Neural cell (in vitro differentiated cells): ENCODE results near the gene UNC119B. TPM values are rescaled to one million over a fixed set of nuclear protein-coding genes. Genes with fewer than 3 reads are reported as not detected.

Experiments
- H2AFZ ChIP-seq: fragments of 200-600, 300-800 bp; sonication (generic), shearing (Covaris generic); 2 replicates; pipeline ENCODE4 v1.6.0; 2014; ENCODE audit warnings: low read depth, mild to moderate bottlenecking, antibody characterized with exemption, low read length, moderate library complexity
- H3F3A ChIP-seq: fragments of 200-600 bp; shearing (Covaris generic); 2 replicates; pipeline ENCODE4 v1.6.1; 2016; ENCODE audit warnings: mild to moderate bottlenecking, moderate library complexity, mixed read lengths, antibody characterized with exemption, low read length; ENCODE audit not compliant: insufficient read depth, poor library complexity, severe bottlenecking
- H3K27ac ChIP-seq: fragments of 200-600, 300-800 bp; sonication (generic), shearing (Covaris generic); 2 replicates; pipeline ENCODE4 v1.5.1; 2014; ENCODE audit warnings: mild to moderate bottlenecking, low read length, moderate library complexity
- H3K27me3 ChIP-seq: fragments of 300-800, 200-600 bp; sonication (generic), shearing (Covaris generic); 2 replicates; pipeline ENCODE4 v1.6.0; 2014; ENCODE audit warnings: mild to moderate bottlenecking, low read depth, low read length, moderate library complexity; ENCODE audit not compliant: insufficient read depth
- H3K36me3 ChIP-seq: fragments of 300-800, 200-600 bp; sonication (generic), shearing (Covaris generic); 2 replicates; pipeline ENCODE4 v1.5.1; 2014; ENCODE audit warnings: mild to moderate bottlenecking, antibody characterized with exemption, low read length, moderate library complexity; ENCODE audit not compliant: insufficient read depth
- H3K4me2 ChIP-seq: fragments of 300-800, 200-600 bp; sonication (generic), shearing (Covaris generic); 2 replicates; pipeline ENCODE4 v1.6.0; 2014; ENCODE audit warnings: mild to moderate bottlenecking, low read length
- H3K4me3 ChIP-seq: fragments of 300-800, 200-600 bp; sonication (generic), shearing (Covaris generic); 2 replicates; pipeline ENCODE4 v1.5.1; 2014; ENCODE audit warnings: mild to moderate bottlenecking, low read length, moderate library complexity
- H3K79me2 ChIP-seq: fragments of 200-600 bp; shearing (Covaris generic); replicated peaks from 2 replicates; pipeline ENCODE4 v1.6.0; 2014; ENCODE audit warnings: mild to moderate bottlenecking, low read length, moderate library complexity; ENCODE audit not compliant: insufficient read depth
- H3K9ac ChIP-seq: fragments of 300-800, 200-600 bp; sonication (generic), shearing (Covaris generic); 2 replicates; pipeline ENCODE4 v1.6.1; 2016; ENCODE audit warnings: mild to moderate bottlenecking, low read length, mixed read lengths
- H3K9me2 ChIP-seq: fragments of 200-600 bp; shearing (Covaris generic); 2 replicates; pipeline ENCODE4 v1.6.1; 2016; ENCODE audit warnings: mild to moderate bottlenecking, low read length, mixed read lengths; ENCODE audit not compliant: insufficient read depth
- H3K9me3 ChIP-seq: fragments of 200-600, 300-800 bp; sonication (generic), shearing (Covaris generic); 2 replicates; pipeline ENCODE4 v1.6.1; 2016; ENCODE audit warnings: mild to moderate bottlenecking, mixed run types, low read length, moderate library complexity, mixed read lengths
- H4K20me1 ChIP-seq: fragments of 200-600 bp; shearing (Covaris generic); 2 replicates; pipeline ENCODE4 v1.6.1; 2016; ENCODE audit warnings: mild to moderate bottlenecking, mixed run types; ENCODE audit not compliant: insufficient read depth
- CTCF ChIP-seq: fragments of 450-650 bp; IDR thresholded peaks from 2 replicates; pipeline ENCODE4 v1.5.1; 2014; ENCODE audit warnings: antibody characterized with exemption, mild to moderate bottlenecking, moderate library complexity; ENCODE audit not compliant: poor library complexity, severe bottlenecking
- EP300 ChIP-seq: fragments of 450-650 bp; conservative IDR thresholded peaks from 2 replicates; pipeline ENCODE4 v1.6.1; 2014; ENCODE audit warnings: antibody characterized with exemption, mild to moderate bottlenecking, moderate library complexity; ENCODE audit not compliant: poor library complexity, severe bottlenecking
- EZH2 ChIP-seq: fragments of 200-600, 300-800 bp; shearing (Covaris generic), sonication (generic); IDR thresholded peaks from 2 replicates; pipeline ENCODE4 v1.6.1; 2014; ENCODE audit warnings: antibody characterized with exemption, low read length, borderline replicate concordance, mild to moderate bottlenecking; ENCODE audit not compliant: insufficient read depth, poor library complexity, severe bottlenecking
- MXI1 ChIP-seq: fragments of 450-650 bp; conservative IDR thresholded peaks from 2 replicates; pipeline ENCODE4 v1.6.1; 2014; ENCODE audit warnings: antibody characterized with exemption, mild to moderate bottlenecking; ENCODE audit not compliant: poor library complexity, severe bottlenecking
- POLR2AphosphoS5 ChIP-seq: IDR thresholded peaks from 2 replicates; pipeline ENCODE4 v1.6.1; 2012
- RAD21 ChIP-seq: fragments of 450-650 bp; conservative IDR thresholded peaks from 2 replicates; pipeline ENCODE4 v1.6.1; 2014; ENCODE audit warnings: antibody characterized with exemption, mild to moderate bottlenecking, moderate library complexity
- REST ChIP-seq: IDR thresholded peaks from 2 replicates; pipeline ENCODE4 v1.6.1; 2012; ENCODE audit warnings: borderline replicate concordance
- SMC3 ChIP-seq: fragments of 450-650 bp; conservative IDR thresholded peaks from 2 replicates; pipeline ENCODE4 v1.6.1; 2014; ENCODE audit warnings: antibody characterized with exemption, mild to moderate bottlenecking, moderate library complexity; ENCODE audit not compliant: poor library complexity
- TAF1 ChIP-seq: IDR thresholded peaks from 2 replicates; pipeline ENCODE4 v1.6.1; 2012; ENCODE audit warnings: low read depth
- polyA plus RNA-seq: library from polyadenylated mRNA; depleted of rRNA; stranded (reverse); fragments of >200 nt; gene quantifications from 2 replicates; pipeline ENCODE4 v1.2.3, GENCODE V29; 2014

Gene UNC119B
- polyA plus RNA-seq, 1 donor from 2014 or later: 17.3 TPM

GRCh38 chr12:120666571-120667390 is 43.5 kb upstream of the UNC119B start:
- no peak for TF ChIP-seq EP300
- no peak for TF ChIP-seq TAF1
- TF ChIP-seq SMC3: no peak
- no peak for TF ChIP-seq POLR2AphosphoS5
- TF ChIP-seq EZH2: no peak
- no peak for TF ChIP-seq RAD21
- TF ChIP-seq REST: no peak
- no peak for TF ChIP-seq CTCF
- TF ChIP-seq MXI1: no peak
- no peaks in the 10 kb centered on the region for H4K20me1 ChIP-seq
- H3K27ac ChIP-seq: no peak overlapping the region
- H3K9me2 ChIP-seq: no peaks in the 10 kb centered on the region
- H2AFZ ChIP-seq: no peak overlapping the region
- H3K4me2 ChIP-seq: no peak overlapping the region
- H3F3A ChIP-seq: no peaks in the 10 kb centered on the region
- H3K9ac ChIP-seq: no peak overlapping the region
- no peaks in the 10 kb centered on the region for H3K36me3 ChIP-seq
- no peak overlapping the region for H3K4me3 ChIP-seq
- no peaks in the 10 kb centered on the region for H3K79me2 ChIP-seq
- no peaks in the 10 kb centered on the region for H3K27me3 ChIP-seq
- H3K9me3 ChIP-seq: no peaks in the 10 kb centered on the region

- Histone ChIP-seq H2AFZ (no peak overlapping the region), H3K4me3 (no peak overlapping the region)
- TF ChIP-seq POLR2AphosphoS5 (no peak), SMC3 (no peak), CTCF (no peak), MXI1 (no peak), EZH2 (no peak), TAF1 (no peak), EP300 (no peak), REST (no peak), RAD21 (no peak)
Observed at GRCh38 chr12:120668091-120668867, 42.0 kb upstream of the UNC119B start.

More at GRCh38 chr12:120668091-120668867, 42.0 kb upstream of the UNC119B start:
- H4K20me1 ChIP-seq: no peaks in the 10 kb centered on the region
- H3K9ac ChIP-seq: no peak overlapping the region
- H3K9me2 ChIP-seq: no peaks in the 10 kb centered on the region
- H3K27me3 ChIP-seq: no peaks in the 10 kb centered on the region
- no peaks in the 10 kb centered on the region for H3K36me3 ChIP-seq
- H3K27ac ChIP-seq: no peak overlapping the region
- H3F3A ChIP-seq: no peaks in the 10 kb centered on the region
- H3K79me2 ChIP-seq: no peaks in the 10 kb centered on the region
- H3K4me2 ChIP-seq: no peak overlapping the region
- H3K9me3 ChIP-seq: no peaks in the 10 kb centered on the region
